ENCODE data around the gene APBA2.

- no peak for TF ChIP-seq CTCF (IDR thresholded peaks at IDR 0.05)
- TF ChIP-seq POLR2AphosphoS5 (IDR thresholded peaks at IDR 0.05): no peak
- TF ChIP-seq EP300 (IDR thresholded peaks at IDR 0.05; ENCODE audit: low read depth): no peak
These were observed 236.1 kb downstream of the APBA2 start for GRCh38 chr15:29121907-29122306.

Data from transverse colon (tissue), 4 donors.